ENCODE data around the gene CACNA1G.
A peak's percentile ranks its signal among the peaks of the same experiment; 100 is the strongest.

CACNA1G gene

GRCh38 chr17:50560185-50560824 lies at the start of gene CACNA1G:
CACNA1G (plus strand) TSS chr17:50560715; CDS start chr17:50561460, 745 bp downstream.
- peak; percentile 93 for DNase-seq (ENCODE audit: insufficient read length, low spot score)
- peak; percentile 21 for FAIRE-seq

- FAIRE-seq (peak; percentile 97), DNase-seq (ENCODE audit: insufficient read length, low spot score) (peak; percentile 84)
Observed at GRCh38 chr17:50511058-50511457, 49.5 kb upstream of the CACNA1G start.

DNA sequence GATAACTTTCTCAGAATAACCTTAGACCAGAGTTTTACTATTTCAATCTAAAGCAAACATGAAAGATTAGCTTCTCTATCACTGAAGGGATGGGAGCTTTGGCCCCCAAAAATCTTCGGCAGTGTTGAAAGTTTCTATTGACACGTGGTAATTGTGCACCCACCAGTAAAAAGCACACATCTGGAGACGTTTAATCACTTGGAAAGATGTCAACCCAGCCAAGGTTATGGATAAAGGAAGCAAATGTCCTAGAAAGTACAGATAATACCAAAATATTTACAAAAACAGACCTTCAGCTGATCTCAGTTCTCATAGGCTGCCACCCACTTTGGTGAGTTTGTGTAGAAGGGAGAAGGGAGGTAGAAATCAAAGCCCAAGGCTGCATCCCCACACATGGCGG lies 47.0 kb upstream of the CACNA1G start:
- DNase-seq (ENCODE audit: insufficient read length, low spot score) (no peak), FAIRE-seq (no peak)

DNA sequence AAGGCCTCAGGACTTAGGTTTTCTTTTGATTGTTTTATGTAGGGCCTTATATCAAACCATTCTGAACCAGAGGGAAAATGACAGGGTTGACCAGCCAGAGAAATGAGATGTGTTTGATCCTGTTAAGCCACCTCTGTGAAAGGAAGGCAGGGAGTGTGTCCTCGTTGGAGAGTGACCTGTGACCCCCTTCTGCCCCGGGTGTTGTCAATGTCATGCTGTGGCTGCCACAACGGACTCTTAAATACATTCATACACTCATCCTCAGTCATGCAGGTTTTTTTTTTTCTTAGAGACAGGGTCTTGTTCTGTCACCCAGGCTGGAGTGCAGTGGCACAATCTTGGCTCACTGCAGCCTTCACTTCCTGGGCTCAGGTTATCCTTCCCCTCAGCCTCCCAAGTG lies 46.1 kb upstream of the CACNA1G start:
- FAIRE-seq (no peak), DNase-seq (ENCODE audit: insufficient read length, low spot score) (no peak)

DNA sequence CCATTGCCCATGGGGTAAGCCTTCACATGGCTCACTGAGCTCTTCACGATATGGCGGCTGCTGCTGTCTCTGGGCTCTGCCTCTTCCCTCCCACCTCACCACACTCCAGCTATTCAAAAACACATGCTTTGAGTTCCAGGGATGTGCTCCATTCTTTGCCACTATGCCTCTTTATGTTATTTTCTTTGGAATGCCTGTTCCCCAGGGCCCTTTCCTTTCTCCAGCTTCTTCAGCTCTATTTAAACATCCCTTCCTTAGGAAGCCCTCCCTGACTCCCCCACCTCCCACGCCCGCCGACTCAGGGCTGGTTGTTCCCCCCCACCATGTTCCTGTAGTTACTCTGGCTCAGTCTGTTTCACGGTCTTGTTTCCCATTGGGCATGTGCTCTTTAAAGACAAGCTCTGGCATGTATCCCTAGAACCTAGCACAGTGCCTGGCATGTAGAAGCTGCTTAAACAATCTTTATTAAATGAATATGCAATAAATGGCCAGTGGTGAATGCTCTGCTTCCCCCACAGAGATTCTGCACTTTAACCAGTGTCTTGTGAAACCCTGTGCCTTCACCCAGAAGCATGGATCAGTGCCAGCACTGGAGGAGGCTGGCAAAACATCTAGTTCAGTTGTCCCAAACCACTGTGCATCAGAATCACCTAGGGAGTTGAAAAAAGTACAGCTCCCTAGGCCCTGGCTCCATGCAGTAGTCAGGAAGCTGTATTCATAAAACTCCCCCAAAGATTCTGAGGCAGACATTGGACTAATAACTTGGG lies 45.4 kb upstream of the CACNA1G start:
- FAIRE-seq (no peak), DNase-seq (ENCODE audit: insufficient read length, low spot score) (no peak)

GRCh38 chr17:50517011-50517410 lies 43.5 kb upstream of the CACNA1G start:
- DNase-seq (ENCODE audit: insufficient read length, low spot score) (no peak), FAIRE-seq (no peak)

GRCh38 chr17:50517504-50518383 lies 42.8 kb upstream of the CACNA1G start:
- no peak for DNase-seq (ENCODE audit: insufficient read length, low spot score)
- no peak for FAIRE-seq

GRCh38 chr17:50518384-50519023 lies 42.0 kb upstream of the CACNA1G start:
- FAIRE-seq (no peak), DNase-seq (ENCODE audit: insufficient read length, low spot score) (no peak)

DNA sequence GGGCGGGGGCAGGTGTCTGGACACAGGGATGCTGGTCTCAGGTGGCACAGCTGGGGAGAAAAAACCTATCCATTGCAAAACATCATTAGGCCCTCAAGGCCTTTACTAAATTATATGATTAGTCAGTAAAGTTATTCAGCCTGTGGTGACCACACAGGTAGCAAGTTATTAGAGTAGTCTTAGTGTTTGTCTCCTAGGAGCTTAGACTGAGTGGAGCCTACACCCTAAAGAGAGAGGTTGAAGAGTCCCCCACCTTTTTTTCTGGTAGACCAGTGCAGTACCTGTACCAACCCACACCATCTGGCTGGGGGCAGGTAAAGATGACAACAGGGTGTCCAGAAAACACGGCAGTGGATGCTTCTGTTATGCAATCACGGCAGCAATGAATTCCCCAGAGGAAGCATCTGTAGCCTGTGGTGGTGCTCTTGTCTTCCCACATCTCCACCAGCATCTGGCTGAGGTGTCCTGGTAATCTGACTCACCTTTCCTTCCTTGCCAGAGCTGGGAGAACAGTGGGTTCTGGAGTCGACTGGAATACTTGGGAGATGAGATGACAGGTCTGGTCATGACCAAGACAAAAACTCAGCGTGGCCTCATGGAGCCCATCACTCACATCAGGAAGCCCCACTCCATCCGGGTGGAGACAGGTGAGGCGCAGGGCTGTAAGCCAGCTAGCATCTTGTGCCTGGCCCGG lies 41.2 kb upstream of the CACNA1G start:
- DNase-seq (ENCODE audit: insufficient read length, low spot score) (no peak), FAIRE-seq (no peak)

- DNase-seq (ENCODE audit: insufficient read length, low spot score) (no peak), FAIRE-seq (no peak)
Observed at GRCh38 chr17:50520483-50520882, 40.0 kb upstream of the CACNA1G start.

GRCh38 chr17:50521514-50521913 lies 39.0 kb upstream of the CACNA1G start:
- FAIRE-seq (no peak), DNase-seq (ENCODE audit: insufficient read length, low spot score) (no peak)

DNA sequence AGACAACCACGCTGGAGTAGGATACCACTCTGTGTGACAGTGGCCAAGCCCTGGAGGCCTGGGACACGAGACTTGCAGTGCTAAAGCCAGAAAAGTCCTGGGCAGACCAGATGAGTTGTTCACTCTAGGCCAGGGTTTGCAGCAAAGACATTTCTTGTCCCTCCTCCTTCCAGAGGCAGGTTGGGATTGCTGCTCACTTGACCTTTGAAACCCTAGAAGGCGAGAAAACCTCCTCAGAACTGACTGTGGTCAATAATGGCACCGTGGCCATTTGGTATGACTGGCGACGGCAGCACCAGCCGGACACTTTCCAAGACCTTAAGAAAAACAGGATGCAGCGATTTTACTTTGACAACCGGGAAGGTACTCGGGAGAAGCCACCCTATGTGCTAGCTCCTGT lies 37.7 kb upstream of the CACNA1G start:
- FAIRE-seq, result no peak
- no peak for DNase-seq (ENCODE audit: insufficient read length, low spot score)

DNA sequence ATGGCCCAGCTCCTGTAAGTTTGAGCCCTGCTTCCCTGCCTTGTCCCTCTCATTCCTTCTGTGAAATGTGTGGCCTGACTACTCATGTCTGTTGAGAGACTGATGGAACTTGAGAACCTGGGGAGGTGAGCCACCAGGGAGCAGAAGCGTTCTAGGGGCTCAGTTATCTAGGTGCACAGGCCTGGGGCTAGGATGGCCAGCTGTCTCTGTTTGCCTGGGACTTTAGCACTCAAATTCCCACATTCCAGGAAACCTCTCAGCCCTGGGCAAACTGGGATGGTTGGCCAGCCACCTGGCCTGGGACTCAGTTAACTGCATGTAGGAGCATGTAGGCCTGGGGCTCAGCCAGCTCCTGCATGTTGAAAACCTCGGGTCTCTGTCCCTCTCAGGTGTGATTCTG lies 37.3 kb upstream of the CACNA1G start:
- FAIRE-seq, result no peak
- DNase-seq (ENCODE audit: insufficient read length, low spot score), result no peak

DNA sequence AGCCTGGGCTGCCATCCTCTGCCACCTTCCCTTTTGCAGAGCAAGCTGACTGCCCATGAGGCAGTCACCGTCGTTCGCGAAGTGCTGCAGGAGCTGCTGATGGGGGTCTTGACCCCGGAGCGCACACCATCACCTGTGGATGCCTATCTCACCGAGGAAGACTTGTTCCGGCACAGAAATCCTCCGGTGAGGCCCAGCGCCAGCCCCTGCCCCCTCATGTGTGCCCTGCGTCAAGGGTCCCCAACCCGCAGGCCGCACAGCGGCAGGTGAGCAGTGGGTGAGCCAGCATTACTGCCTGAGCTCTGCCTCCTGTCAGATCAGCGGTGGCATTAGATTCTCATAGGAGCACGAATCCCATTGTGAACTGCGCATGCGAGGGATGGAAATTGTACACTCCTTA lies 35.7 kb upstream of the CACNA1G start:
- DNase-seq (ENCODE audit: insufficient read length, low spot score), result no peak
- no peak for FAIRE-seq

GRCh38 chr17:50527155-50527762 lies 33.3 kb upstream of the CACNA1G start:
- DNase-seq (ENCODE audit: insufficient read length, low spot score) (no peak), FAIRE-seq (no peak)

DNA sequence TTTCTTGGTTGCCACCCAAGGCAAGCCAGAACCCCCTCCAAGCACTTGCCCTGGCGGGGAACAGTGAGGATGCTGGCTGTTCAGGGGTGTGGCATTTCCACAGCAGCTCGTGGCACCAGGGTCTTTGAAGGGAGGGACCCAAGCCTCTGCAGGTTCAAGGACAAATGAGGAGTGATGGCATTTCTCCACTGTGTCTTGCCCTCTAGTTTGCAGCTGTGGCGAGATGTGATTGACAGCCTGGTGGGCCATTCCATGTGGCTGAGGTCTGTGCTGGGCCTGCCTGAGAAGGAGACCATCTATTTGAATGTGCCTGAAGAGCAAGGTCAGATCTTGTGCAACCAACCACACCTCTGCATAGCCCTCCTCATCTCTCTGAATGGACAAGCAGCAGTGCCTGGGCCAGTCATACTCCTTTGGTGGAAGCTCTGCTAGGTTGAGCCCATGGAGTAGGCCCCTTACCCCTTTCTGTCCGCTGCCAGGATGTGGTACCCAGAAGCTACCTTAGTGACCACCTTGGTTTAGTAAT lies 32.5 kb upstream of the CACNA1G start:
- no peak for DNase-seq (ENCODE audit: insufficient read length, low spot score)
- FAIRE-seq, result no peak

- DNase-seq (ENCODE audit: insufficient read length, low spot score), result no peak
- no peak for FAIRE-seq
Observed at GRCh38 chr17:50529849-50530248, 30.7 kb upstream of the CACNA1G start.

DNA sequence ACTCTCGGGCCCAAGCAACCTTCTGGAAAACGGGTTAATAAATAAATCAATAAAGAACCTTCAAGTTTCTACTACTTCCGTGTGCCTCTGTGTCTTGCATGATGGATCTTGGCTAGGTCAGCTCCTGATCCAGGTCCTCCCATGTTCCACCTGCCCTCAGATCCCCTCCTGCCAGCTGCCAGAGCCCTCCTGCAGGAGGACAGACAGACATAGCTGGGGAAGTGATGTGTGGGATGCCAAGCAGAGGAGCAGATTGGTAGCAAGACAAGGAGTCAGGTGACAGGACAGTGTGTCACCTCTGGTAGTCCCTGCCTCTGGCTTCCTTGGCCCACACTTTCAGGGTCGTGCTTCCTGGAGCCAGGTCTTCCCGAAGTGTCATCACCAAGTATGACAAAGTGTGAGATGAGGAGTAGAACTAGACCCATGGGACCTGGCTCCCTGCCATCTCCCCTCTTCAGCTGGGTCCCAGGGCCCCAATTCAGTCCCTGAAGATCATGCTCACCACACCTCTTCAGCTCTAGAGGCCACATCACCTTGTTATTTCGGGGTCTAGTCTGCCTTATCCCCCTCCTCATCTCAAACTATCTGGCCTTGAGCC lies 29.0 kb upstream of the CACNA1G start:
- FAIRE-seq (no peak), DNase-seq (ENCODE audit: insufficient read length, low spot score) (no peak)

DNA sequence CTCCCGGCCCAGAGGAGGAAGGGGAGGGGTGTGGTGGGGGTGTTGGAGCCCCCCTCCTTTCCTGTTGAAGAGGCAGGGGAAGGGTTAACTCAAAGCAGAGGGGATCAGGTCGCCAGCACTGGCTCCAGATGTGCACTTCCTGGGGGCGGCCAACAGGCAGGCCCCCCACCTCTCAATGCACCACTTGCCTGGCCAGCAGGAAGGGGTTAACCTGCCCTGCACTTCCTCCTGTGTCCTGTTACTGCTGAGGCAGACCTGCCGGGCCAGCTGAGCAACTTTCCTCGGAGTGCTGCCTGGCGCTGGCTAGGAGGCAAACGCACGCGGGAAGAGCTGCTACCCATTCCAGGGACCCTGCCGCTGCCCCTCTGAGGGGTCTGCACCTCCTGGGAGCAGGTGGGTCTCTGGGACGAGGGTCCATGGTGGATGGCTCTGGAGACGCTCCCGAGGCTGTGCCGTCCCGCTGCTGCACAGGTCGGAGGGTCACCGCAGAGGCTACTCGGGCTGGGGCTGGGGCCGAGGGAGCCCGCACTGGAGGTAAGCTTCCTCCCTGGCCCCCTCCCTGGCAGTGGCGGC lies 28.0 kb upstream of the CACNA1G start, which contains the start of gene EPN3:
Gene EPN3, plus strand, starts transcription at position 284 of the 573 bp plus-strand sequence. CDS start 3,822 bp downstream, outside the sequence.
- DNase-seq (ENCODE audit: insufficient read length, low spot score) (no peak), FAIRE-seq (no peak)

All from GM19239 (cell line).